PFSK-1 (cell line): ENCODE measurements around the gene GCN1.

Experiments
- FOXP2 ChIP-seq: optimal IDR thresholded peaks from 2 replicates; pipeline ENCODE3; 2011; ENCODE audit warnings: borderline replicate concordance, control low read depth, inconsistent platforms; ENCODE audit not compliant: insufficient read depth; ENCODE audit errors: extremely low read length, extremely low read depth
- POLR2AphosphoS5 ChIP-seq: IDR thresholded peaks from 2 replicates; pipeline ENCODE4 v1.6.1; 2012; ENCODE audit warnings: low read depth, mild to moderate bottlenecking, control low read depth, low read length, moderate library complexity
- REST ChIP-seq, 2 experiments: IDR thresholded peaks; 2 replicates each; pipeline versions ENCODE4 v1.6.1 to v1.8.0; 2011 to 2012; ENCODE audit warnings: low read depth in 2 of 2, low read length in 2 of 2, control low read depth in 1 of 2, inconsistent platforms in 1 of 2, mild to moderate bottlenecking in 1 of 2, moderate library complexity in 1 of 2; ENCODE audit not compliant: insufficient read depth in 1 of 2
- SIN3A ChIP-seq: IDR thresholded peaks from 2 replicates; pipeline ENCODE4 v1.6.1; 2012; ENCODE audit warnings: mild to moderate bottlenecking, low read length, moderate library complexity, borderline replicate concordance; ENCODE audit not compliant: insufficient read depth
- TAF1 ChIP-seq: IDR thresholded peaks from 2 replicates; pipeline ENCODE4 v1.6.1; 2012; ENCODE audit warnings: low read length, control low read depth, borderline replicate concordance; ENCODE audit not compliant: insufficient read depth

GCN1 gene

GRCh38 chr12:120145164-120145563 is 49.4 kb downstream of the GCN1 start:
- no peak for TF ChIP-seq SIN3A
- TF ChIP-seq TAF1, result no peak
- TF ChIP-seq POLR2AphosphoS5, result no peak
- no peak for TF ChIP-seq REST (IDR thresholded peaks at IDR 0.05; ENCODE audit: insufficient read depth in 1 of 2, low read depth in 2 of 2, low read length in 2 of 2)
- no peak for TF ChIP-seq FOXP2

- TF ChIP-seq REST (IDR thresholded peaks at IDR 0.05; ENCODE audit: insufficient read depth in 1 of 2, low read depth in 2 of 2, low read length in 2 of 2), result no peak
- no peak for TF ChIP-seq TAF1
- TF ChIP-seq SIN3A, result no peak
- TF ChIP-seq POLR2AphosphoS5, result no peak
- TF ChIP-seq FOXP2, result no peak
Observed at GRCh38 chr12:120144215-120144614, 50.3 kb downstream of the GCN1 start.

GRCh38 chr12:120142231-120142877 is 52.2 kb downstream of the GCN1 start:
- no peak for TF ChIP-seq POLR2AphosphoS5
- TF ChIP-seq FOXP2, result no peak
- no peak for TF ChIP-seq REST (IDR thresholded peaks at IDR 0.05; ENCODE audit: insufficient read depth in 1 of 2, low read depth in 2 of 2, low read length in 2 of 2)
- TF ChIP-seq TAF1, result no peak
- no peak for TF ChIP-seq SIN3A

GRCh38 chr12:120141336-120141735 is 53.2 kb downstream of the GCN1 start:
- TF ChIP-seq SIN3A (no peak), POLR2AphosphoS5 (no peak), REST (IDR thresholded peaks at IDR 0.05; ENCODE audit: insufficient read depth in 1 of 2, low read depth in 2 of 2, low read length in 2 of 2) (no peak), FOXP2 (no peak), TAF1 (no peak)

- no peak for TF ChIP-seq FOXP2
- TF ChIP-seq POLR2AphosphoS5, result no peak
- no peak for TF ChIP-seq SIN3A
- no peak for TF ChIP-seq TAF1
- TF ChIP-seq REST (IDR thresholded peaks at IDR 0.05; ENCODE audit: insufficient read depth in 1 of 2, low read depth in 2 of 2, low read length in 2 of 2), result no peak
Observed at GRCh38 chr12:120140603-120141002, 53.9 kb downstream of the GCN1 start.
